GM19239 (cell line): ENCODE results near the gene DGKG.

Source experiments
- DNase-seq: peaks from one replicate; pipeline ENCODE4 v3.0.0; 2011; ENCODE audit warnings: low spot score; ENCODE audit not compliant: insufficient read length
- FAIRE-seq: peaks from 2 replicates; lab custom pipeline; 2011; peaks lifted over from hg19 to GRCh38; lab: Jason Lieb, UNC

DGKG gene

GRCh38 chr3:186098740-186099139 is 263.3 kb downstream of the DGKG start:
- DNase-seq, result no peak
- FAIRE-seq, result no peak

- DNase-seq (no peak), FAIRE-seq (no peak)
Measured at GRCh38 chr3:186097663-186098451, 264.2 kb downstream of the DGKG start.

GRCh38 chr3:186097317-186097662 is 264.7 kb downstream of the DGKG start:
- DNase-seq, result no peak
- no peak for FAIRE-seq
